H4 (cell line): ENCODE measurements around the gene WTAP. TPM values are rescaled to one million over a fixed set of nuclear protein-coding genes. Genes with fewer than 3 reads are reported as not detected.
"Not testable (repeated sequence)": the region's sequence is repeated elsewhere in the genome, so short reads cannot be mapped to it uniquely, and the experiment has no call there.

Experiments used
- DNase-seq: peaks from one replicate; pipeline ENCODE4 v3.0.0-alpha.2; 2015; ENCODE audit warnings: low spot score
- total RNA-seq: library from RNA; depleted of rRNA; stranded (reverse); fragments of >200 nt; shearing (Covaris generic); gene quantifications from 2 replicates; pipeline ENCODE4 v1.2.3, GENCODE V29; 2014

Gene WTAP
- total RNA-seq, 1 experiment from 2014 or later: 61.8 TPM

- no peak for DNase-seq
These were observed 1.2 kb downstream of the WTAP start for GRCh38 chr6:159728531-159728964.

- no peak for DNase-seq
These were observed 2.5 kb downstream of the WTAP start for GRCh38 chr6:159729598-159730331.

GRCh38 chr6:159730332-159730676, 3.0 kb downstream of the WTAP start:
- DNase-seq: no peak

- DNase-seq: not testable (repeated sequence)
These were observed 5.2 kb downstream of the WTAP start for GRCh38 chr6:159732550-159732949.

GRCh38 chr6:159733395-159733794, 6.1 kb downstream of the WTAP start:
- not testable (repeated sequence) for DNase-seq

- no peak for DNase-seq
These were observed 9.6 kb downstream of the WTAP start for GRCh38 chr6:159736908-159737307.

GRCh38 chr6:159739341-159739740, 12.0 kb downstream of the WTAP start:
- DNase-seq: no peak

GRCh38 chr6:159742165-159742564, 14.9 kb downstream of the WTAP start:
- DNase-seq: no peak

- DNase-seq: no peak
These were observed 17.8 kb downstream of the WTAP start for GRCh38 chr6:159745081-159745480.

GRCh38 chr6:159746759-159747158, 19.5 kb downstream of the WTAP start:
- DNase-seq: no peak

GRCh38 chr6:159748127-159748526, 20.8 kb downstream of the WTAP start:
- not testable (repeated sequence) for DNase-seq

- no peak for DNase-seq
These were observed 24.1 kb downstream of the WTAP start for GRCh38 chr6:159751448-159751847.

GRCh38 chr6:159753081-159753872, 26.0 kb downstream of the WTAP start:
- no peak for DNase-seq

- no peak for DNase-seq
These were observed 27.1 kb downstream of the WTAP start for GRCh38 chr6:159754401-159754800.

- DNase-seq: no peak
These were observed 27.9 kb downstream of the WTAP start for GRCh38 chr6:159754959-159755914.

- DNase-seq: no peak
These were observed 29.2 kb downstream of the WTAP start for GRCh38 chr6:159756508-159756907.

- no peak for DNase-seq
These were observed 31.0 kb downstream of the WTAP start for GRCh38 chr6:159758031-159759001.

GRCh38 chr6:159759645-159760044, 32.3 kb downstream of the WTAP start:
- DNase-seq: no peak

GRCh38 chr6:159760602-159761057, 33.3 kb downstream of the WTAP start:
- peak; percentile 9 for DNase-seq

- DNase-seq: no peak
These were observed 34.0 kb downstream of the WTAP start for GRCh38 chr6:159761129-159761872.
